ENCODE results near the gene CLNK. TPM values are rescaled to one million over a fixed set of nuclear protein-coding genes. Genes with fewer than 3 reads are reported as not detected.
"Not testable (repeated sequence)": the region's sequence is repeated elsewhere in the genome, so short reads cannot be mapped to it uniquely, and the experiment has no call there.

CLNK gene
- total and polyA plus RNA-seq, 12 donors: 0.15 to 0.62 TPM; not detected in 10

GRCh38 chr4:10575414-10575813 lies 109.2 kb downstream of the CLNK start:
- Histone ChIP-seq H3K4me1 (peaks cover 0 to 10% (median 0%) of the 10 kb centered on the region in 9 donors), H3K4me3 (no peak overlapping the region), H3K36me3 (no peaks in the 10 kb centered on the region), H3K9me3 (no peaks in the 10 kb centered on the region), H3K27me3 (peaks cover 0 to 16% (median 0%) of the 10 kb centered on the region in 7 donors), H3K27ac (no peak overlapping the region)
- WGBS, 2 donors: 82 to 92% methylated on average over 7 of the region's 7 CpGs
- intact Hi-C loops (cut with DNase I): loop anchor here in 1 of 10 donors (10.0 kb wide), 1 partner anchor 1149 kb away; no protein-coding TSS in a partner anchor
- DNase-seq (no peak), ATAC-seq (no peak)
- no peak for TF ChIP-seq CTCF (IDR thresholded peaks at IDR 0.05)

DNA sequence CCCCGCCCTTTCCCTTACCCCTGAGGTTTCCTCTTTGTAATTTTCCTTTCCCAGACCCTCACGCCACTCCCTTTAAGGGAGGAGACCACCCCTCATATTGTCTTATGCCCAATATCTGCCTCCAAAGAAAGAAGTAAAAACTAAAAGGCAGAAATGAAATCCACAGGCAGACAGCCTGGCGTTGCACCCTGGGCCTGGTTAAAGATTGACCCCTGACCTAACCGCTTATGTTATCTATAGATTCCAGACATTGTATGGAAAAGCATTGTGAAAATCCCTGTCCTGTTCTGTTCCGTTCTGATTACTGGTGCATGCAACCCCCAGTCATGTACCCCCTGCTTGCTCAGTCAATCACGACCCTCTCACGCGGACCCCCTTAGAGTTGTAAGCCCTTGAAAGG lies 110.0 kb downstream of the CLNK start:
- intact Hi-C loops (cut with DNase I): loop anchor here in 1 of 10 donors (10.0 kb wide), 1 partner anchor 1150 kb away; no protein-coding TSS in a partner anchor
- not testable (repeated sequence) for H3K9me3 ChIP-seq, DNase-seq, H3K4me1 ChIP-seq, H3K4me3 ChIP-seq, H3K36me3 ChIP-seq, H3K27ac ChIP-seq, ATAC-seq
- WGBS, 2 donors: 82 to 89% methylated on average over 8 of the region's 8 CpGs
- peaks cover 0 to 13% (median 0%) of the 10 kb centered on the region in 7 donors for H3K27me3 ChIP-seq

- no peak for ATAC-seq
- H3K9me3 ChIP-seq: peaks cover 0 to 12% (median 0%) of the 10 kb centered on the region in 11 donors
- H3K4me3 ChIP-seq: no peak overlapping the region
- H3K27me3 ChIP-seq: peaks cover 0 to 13% (median 0%) of the 10 kb centered on the region in 7 donors
- peaks cover 0 to under 1% (median 0%) of the 10 kb centered on the region in 9 donors for H3K4me1 ChIP-seq
- DNase-seq: no peak
- no peaks in the 10 kb centered on the region for H3K36me3 ChIP-seq
- no peak overlapping the region for H3K27ac ChIP-seq
- TF ChIP-seq CTCF (IDR thresholded peaks at IDR 0.05): no peak
- WGBS, 2 donors: 42 to 50% methylated on average over 2 of the region's 2 CpGs
- intact Hi-C loops (cut with DNase I): loop anchor here in 1 of 10 donors (10.0 kb wide), 1 partner anchor 1153 kb away; no protein-coding TSS in a partner anchor
Observed at GRCh38 chr4:10571909-10572308, 112.7 kb downstream of the CLNK start.

DNA sequence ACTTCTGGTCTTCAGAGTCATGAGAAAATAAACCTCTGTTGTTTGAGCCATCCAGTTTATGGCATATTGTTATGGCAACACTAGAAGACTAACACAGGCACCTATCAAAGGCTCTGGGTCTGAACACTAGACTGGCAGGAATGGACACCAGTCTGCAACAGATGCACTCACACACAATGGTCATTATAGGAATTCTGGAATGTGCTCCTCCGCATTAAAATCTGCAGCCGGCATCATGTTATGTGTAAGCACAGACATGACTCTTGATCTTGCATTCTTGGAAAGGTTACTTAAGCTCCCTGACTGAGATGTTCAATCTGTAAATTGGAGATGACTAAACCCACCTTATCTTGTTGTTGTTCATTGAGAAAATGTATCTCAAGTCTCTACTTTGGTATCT lies 115.1 kb downstream of the CLNK start:
- no peak overlapping the region for H3K27ac ChIP-seq
- H3K36me3 ChIP-seq: no peaks in the 10 kb centered on the region
- ATAC-seq (no peak), DNase-seq (no peak)
- intact Hi-C loops (cut with DNase I): loop anchor here in 1 of 10 donors (10.0 kb wide), 1 partner anchor 855 kb away; the partner anchor contains the start of gene HS3ST1
- peaks cover 0 to 12% (median 0%) of the 10 kb centered on the region in 11 donors for H3K9me3 ChIP-seq
- no peak overlapping the region for H3K4me3 ChIP-seq
- H3K4me1 ChIP-seq: no peaks in the 10 kb centered on the region
- 67 to 87% methylated on average over 2 of the region's 2 CpGs for WGBS, 2 donors
- peaks cover 0 to 7% (median 0%) of the 10 kb centered on the region in 7 donors for H3K27me3 ChIP-seq
- no peak for TF ChIP-seq CTCF (IDR thresholded peaks at IDR 0.05)

- no peak for TF ChIP-seq CTCF (IDR thresholded peaks at IDR 0.05)
- intact Hi-C loops (cut with DNase I): loop anchor here in 1 of 10 donors (10.0 kb wide), 1 partner anchor 857 kb away; the partner anchor contains the start of gene HS3ST1
- Histone ChIP-seq H3K4me1 (no peaks in the 10 kb centered on the region), H3K27me3 (peaks cover 0 to 4% (median 0%) of the 10 kb centered on the region in 7 donors), H3K4me3 (no peak overlapping the region), H3K36me3 (no peaks in the 10 kb centered on the region), H3K9me3 (peaks cover 0 to 12% (median 0%) of the 10 kb centered on the region in 11 donors), H3K27ac (no peak overlapping the region)
- DNase-seq (no peak), ATAC-seq (no peak)
Observed at GRCh38 chr4:10567766-10568165, 116.8 kb downstream of the CLNK start.
